Stimulated activated CD8-positive, alpha-beta memory T cell treated with anti-CD3 and anti-CD28 coated beads, Interleukin-7, amount 100 ng/mL, for 24 hours (primary cell): ENCODE measurements around the gene DAB2.
"Not testable (repeated sequence)": the region's sequence is repeated elsewhere in the genome, so short reads cannot be mapped to it uniquely, and the experiment has no call there.

Experiments used
- DNase-seq: peaks from one replicate; pipeline ENCODE4 v3.0.0-alpha.2; 2020; ENCODE audit warnings: low read depth

The DAB2 gene

DNA sequence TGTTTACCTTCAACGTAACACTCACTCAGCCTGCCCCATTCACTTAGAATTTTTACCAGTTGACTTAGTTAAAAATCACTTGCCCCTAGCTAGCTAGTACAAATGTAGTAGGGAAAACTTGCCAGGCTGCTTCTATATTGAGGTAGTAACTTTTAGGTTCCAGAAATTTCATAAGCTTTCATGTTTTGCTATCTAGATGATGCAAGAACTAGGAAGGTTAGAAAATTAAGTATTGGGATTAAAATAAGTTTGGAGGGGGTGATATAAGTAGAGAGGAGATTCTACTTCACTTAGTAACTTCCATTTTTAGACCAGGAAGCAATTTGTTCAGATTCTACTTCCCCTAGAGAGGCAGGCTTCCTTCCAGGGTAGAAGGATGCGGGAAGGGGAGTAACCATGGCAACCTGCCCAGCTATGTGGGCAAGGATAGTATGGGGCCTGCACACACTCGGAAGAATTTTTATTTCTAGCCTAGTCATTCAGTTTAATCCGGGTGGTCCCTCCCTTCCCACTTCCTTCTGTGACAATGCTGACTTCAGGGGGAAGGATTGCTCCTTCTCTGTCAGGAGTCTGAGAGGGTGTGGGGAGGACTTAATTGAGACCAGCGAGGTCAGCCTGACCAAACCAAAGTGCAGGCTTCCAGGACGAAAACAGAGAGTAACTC is 4.2 kb downstream of the DAB2 start:
- no peak for DNase-seq

DNA sequence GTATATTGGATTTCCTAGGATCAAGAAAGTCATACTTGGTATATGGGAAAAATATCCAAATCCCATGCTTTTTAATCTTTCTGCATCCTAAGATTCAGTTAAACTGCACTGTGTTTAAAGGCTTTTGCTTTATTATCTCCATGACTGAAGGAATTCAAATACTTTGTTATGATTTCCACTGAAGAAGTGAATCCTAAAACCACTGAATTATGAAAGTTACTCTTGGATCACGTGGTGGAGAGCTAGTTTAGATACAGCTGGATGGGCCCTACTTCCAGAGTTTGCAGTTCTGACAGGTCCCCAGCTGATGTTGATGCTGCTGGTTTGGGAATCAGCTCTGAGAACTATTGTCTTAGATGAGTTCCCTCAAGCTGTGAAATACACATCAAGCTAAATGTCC is 5.0 kb downstream of the DAB2 start:
- DNase-seq, result no peak

DNA sequence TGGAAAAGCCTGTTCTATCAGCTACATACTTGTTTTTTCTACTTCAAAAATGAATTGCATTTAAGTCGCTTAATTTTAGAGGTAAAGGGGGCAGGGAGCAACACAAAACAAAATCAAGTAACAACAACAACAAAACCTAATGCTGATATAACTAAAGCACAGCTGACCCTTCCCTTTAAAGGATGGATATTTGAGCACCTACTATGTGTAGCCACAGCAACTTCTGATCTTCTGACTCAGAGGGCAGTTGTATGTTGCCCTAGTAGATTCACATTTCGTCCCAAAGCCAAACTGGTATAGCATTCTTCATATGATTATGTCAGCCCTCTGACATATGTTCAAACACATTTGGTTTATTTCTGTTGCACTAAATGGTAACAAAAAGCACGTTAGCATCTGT is 6.8 kb downstream of the DAB2 start:
- no peak for DNase-seq

DNA sequence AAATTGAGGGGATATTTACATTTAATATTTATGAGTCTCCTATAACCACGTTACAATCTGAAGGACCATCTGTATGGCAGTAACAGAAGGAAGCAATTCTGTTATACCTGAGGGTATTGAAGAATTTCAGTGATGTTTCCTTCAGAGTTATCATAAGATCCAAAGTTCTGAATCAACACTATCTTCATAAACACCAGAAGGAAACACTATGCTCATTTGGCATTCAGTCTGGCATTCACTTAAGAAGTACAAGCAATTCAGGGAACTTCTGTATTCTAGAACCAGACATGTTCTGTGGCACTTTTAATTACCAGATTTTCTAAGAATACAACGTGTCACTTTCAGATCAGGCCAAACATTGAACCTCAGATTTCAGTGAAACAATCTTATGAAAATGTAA is 9.6 kb downstream of the DAB2 start:
- no peak for DNase-seq

DNA sequence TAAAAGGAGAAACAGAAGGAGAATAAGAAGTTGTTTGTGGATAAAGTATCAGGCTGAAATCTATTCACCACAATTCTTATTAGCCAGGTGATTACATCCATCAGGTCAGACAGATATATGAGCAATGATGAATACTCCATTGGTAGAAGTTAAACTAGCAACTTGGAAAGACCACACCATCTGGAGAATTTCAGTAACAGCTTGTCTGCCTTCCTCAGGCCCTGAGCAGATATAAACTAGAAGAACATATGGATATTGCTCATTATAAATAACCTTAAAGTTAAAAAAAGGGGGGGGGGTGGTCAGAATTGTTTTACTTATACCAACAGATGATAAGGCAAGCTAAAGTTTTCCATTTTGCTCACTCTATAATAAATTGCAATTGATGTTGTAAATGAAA is 10.4 kb downstream of the DAB2 start:
- no peak for DNase-seq

DNA sequence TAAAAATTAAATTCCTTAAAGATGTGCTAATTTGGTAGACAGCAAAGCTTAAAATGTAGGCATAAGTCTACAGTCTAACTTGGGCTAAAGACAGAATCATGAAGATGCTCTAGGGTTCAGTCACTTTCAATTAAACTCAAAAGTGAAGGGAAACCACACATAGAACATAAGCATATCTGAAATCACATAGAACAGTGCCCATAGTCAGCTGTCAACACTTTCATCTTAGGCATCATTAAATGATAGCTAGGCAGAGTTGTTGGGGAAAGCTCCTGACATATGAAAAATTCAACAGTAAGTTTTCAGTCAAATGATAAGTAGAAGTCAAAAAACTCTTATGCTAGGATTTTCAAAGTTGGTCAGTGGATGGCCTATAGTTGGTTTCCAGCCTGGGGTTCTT is 11.0 kb downstream of the DAB2 start:
- no peak for DNase-seq

DNA sequence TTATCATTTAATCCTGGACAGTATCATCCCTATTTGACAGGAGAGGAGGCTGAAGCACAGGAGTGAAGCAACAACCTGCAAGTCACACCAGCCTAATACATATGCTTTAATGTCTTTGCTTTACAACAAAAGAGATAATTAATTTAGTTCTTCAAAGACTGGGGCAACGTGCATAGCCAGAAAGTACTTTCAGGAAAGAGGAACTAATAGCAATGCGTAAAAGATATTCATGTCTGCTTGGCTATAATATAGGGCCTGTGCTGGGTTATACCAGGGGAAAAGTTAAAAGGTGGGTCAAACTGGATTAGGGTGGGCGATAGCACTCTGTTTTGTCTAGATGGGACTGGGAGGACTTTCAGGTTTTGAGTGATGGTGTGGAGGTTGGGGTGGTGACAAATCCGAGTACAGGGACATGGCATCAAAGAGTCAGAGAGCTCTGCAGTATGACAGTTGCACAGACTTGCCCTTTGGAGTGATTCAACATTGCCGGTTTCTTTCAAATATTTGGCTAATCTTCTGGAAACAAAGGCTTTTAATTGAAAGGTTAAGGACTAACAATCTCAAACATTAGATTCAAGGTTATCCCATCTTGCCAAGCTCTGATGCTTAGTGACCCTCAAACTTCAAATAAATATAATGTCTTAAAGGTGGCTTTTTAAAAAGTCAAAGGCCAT is 11.9 kb downstream of the DAB2 start:
- DNase-seq, result no peak

DNA sequence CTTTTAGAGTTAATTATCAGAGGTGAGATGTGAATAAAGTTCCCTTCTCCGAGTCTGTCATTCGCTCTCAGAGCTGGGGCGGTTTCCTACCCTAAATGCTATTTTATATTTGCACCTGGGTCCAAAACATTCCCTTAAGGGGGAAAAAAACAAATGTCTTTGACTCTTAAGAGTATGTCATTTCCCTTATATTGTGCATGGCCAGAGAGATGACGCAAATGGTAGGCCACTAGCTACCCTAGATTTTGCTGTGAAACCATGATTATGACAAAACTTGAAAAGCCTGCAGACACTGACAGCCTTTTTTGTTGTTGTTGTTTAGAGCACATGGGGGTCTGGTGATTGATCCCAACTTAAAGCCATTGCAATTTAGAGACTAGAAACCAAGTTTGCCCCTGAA is 12.8 kb downstream of the DAB2 start:
- no peak for DNase-seq

DNA sequence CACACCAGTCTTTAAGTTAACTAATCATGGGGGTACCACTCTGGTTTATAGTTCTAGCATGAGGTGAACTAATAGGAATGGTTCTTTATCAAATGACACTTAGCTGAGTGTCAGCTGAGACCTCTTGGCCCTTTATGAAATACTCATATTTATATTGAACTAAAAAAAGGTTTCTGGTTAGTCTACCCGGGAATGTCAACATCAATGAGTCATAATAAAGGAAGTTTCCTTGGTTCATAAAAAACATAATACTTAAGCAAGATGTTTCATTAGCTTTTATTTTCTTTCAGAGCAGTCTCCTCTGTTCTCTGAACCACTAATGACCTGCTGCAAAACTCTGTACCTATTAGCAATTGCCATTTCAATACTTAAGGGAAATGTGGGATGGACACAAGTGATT is 13.7 kb downstream of the DAB2 start:
- no peak for DNase-seq

DNA sequence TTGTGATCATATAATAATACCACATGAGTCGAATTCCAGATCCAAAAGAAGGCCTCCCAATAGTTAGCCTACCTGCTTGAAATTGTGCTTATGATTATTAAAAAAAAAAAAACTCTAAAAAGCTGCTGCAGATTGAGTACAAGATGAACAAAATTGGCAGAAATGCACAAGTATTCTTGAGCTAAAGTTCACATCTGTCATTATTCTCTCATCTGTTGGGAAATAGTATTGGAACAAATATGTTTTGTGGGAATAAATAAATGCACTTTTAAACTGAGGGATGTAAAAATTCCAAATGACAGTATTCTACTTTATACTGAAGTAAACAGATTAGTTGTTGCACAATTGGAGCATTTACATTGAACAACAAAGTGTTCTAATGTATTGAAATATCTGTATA is 15.7 kb downstream of the DAB2 start:
- DNase-seq, result no peak

DNA sequence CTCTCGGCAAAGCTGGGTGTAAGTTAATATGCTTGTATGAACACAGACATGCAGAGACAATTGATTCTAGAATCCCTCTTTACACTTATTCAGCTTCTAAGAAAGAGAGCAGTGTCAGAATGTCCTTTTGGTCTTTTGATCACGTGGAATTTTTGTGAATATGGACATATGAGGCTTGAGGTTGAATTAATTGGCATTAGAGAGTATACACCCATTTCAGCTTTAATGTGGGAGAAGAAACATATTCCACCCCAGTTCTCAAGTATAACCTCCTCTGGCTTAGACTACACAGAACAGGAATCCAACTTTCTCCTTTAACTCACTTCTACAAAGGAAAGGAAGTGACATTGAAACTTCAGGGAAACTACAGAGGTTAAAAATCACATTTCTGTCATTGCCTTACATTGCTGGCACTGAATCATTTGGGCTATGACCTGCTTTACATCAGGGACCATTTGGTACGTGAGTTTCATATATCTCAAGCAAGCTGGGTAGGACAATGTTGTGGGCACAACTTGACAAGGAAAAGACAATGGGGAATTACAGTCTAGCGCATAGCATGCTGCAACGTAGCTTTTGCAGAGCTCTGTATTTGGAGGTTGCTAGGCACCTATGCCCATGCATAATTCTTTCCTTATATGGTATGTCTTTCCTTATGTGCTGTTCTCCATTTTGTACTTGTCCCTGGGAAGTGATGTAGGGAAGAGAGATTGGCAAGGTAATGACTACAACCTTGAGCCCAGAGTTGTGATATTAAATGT is 19.5 kb downstream of the DAB2 start:
- DNase-seq, result no peak

DNA sequence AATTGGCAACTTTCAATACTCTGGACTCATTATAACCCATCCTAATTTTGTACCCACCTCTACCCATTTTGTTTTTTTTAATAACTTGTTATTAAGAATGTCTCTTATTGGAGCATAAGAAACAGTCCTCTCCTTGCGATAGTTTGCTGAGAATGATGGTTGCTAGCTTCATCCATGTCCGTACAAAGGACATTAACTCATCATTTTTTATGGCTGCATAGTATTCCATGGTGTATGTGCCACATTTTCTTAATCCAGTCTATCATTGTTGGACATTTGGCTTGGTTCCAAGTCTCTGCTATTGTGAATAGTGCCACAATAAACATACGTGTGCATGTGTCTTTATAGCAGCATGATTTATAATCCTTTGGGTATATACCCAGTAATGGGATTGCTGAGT is 21.0 kb downstream of the DAB2 start:
- DNase-seq, result not testable (repeated sequence)

DNA sequence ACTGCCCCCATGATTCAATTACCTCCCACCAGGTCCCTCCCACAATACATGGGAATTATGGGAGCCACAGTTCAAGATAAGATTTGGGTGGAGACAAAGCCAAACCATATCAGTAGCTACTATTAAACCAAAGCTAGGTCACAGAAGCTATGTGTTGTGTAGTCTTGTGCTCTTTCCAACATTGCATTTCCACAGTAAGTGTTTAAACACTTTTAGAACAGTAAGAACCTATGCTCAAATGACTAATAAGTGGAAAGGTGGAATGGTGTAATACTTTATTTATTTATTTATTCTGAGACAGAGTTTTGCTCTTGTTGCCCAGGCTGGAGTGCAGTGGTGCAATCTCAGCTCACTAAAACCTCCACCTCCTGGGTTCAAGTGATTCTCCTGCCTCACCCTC is 22.6 kb downstream of the DAB2 start:
- DNase-seq, result not testable (repeated sequence)

DNA sequence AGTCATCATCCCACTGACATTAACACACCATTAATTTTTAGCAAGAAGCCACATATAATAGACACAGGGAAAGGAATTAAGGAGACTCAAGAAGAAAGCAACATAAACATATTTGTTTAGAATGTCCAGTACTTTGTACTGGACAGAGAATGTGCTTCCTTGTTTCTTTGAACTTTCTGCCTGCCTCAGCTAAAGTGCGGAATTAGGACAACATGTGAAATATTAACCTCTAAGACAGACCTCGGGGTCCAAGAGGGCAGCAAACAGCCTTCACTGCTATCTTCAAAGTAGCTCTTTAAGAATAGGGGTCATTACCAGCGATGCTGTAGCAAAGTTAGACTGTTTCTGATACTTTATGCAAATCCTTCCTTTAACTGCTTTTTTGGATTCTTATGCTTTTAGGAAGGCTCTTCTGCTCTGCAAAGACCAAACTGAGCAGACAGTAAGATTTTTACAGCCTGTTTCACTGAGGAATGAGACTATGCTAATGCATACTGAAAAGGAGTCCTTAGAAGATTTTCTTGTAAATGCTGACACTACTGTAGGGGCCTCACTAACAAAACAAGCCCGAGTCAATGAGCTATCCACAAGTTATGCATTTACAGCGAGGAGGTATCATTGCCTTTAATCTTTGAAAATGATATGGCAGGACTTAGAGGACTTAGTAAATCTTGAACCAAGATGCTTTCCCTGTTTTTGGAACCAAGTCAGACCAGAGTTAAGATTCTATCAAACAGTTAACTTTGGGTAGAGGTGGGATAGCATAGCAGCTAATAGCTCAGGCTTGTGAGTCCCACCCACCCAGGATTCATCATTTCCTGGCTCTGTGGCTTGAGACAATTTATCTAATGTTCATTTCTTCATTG is 23.8 kb downstream of the DAB2 start:
- DNase-seq, result no peak

DNA sequence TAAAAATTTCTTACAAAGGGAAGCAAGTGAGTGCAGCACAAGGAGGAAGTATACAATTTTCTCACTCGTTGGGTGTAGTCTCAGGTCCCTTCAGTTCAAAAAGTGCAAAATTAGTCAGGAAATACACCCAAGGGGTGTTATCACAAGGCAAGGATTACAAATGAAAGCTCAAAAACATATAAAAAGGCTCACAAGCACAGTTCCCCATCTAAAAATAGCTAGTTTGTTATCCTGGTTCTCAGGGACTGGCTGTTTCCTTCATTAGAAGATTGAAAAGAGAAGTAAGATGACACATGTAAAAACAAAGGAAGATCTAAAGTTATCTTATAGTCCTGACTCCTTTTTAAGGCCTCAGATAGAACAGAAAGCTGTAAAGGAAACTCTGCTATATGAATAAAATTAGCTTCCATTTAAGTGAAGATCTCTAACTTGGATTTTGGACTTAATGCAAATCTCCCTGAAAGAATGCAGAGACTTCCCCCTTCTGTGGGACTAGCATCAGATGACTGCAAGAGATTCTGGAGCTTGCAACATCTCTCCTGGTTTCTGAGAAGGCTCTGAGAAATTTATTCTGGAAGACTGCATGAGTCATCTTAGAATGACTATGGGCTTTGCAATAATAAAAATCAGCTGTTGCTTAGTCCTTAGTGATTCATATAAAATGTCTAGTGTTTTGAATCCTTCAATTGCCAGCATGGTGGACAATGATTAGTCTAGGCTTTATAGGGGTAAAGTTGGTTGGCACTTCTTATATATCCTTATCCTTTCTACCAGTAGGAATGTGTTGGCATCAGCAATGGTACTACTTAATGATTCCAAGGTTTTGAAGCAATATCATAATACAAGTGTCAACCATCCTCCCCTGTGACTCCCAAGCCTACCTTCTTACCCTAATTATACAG is 25.4 kb downstream of the DAB2 start:
- DNase-seq, result no peak

DNA sequence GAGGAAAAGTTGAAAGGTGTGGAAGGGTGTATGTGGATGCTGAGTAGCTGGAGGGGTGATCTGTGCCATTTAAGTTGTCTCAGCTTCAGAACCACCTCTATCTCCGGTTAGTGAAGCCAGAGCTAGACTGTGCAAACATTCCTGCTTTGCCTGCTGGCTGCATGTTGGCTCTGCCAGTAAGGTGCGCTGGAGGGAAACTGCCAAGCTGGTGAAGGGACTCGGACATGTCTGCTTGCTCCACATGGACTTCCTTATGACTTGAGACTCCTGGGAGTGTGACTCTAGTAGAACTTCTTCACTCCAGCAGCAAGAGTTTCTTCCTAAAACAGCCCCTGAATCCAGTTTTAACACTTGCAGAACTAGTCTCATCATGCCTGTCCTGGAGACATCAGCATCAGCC is 27.9 kb downstream of the DAB2 start:
- no peak for DNase-seq

DNA sequence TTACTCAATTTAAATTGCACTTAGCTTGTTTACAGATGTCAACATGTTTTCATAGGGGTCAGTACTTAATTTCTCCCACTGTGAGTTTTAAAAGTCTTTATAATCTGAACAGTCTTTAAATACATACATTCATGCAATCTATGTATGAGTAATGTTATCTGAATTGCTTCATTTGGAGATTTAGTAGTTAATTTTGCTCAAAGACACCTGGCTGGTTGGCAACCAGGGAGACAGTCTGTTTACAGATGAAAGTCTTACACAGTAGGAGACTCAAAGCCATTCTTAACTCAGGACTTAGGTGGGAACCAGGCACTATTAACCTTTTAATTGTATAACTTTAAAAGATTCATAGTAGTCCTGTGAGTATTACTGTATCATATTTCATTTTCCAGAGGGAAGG is 29.3 kb downstream of the DAB2 start:
- no peak for DNase-seq

DNA sequence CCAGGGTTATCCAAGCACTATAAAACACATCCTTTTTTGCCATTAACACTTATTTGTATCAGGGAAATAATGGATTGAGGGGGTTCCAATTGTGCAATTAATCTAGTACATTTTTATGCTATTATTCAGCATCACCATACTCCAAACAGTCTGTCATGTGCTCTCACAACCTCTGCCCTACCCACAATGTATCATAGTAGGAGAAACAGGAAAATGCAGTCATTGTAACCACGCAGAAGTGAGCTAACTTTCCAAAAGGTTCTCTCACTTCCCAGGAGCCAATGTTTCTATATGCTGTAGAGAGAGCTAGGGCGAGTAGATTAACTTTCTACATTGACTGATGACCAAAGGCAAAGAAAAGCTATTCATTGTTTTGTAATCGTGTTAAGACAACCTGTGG is 29.8 kb downstream of the DAB2 start:
- DNase-seq, result no peak

DNA sequence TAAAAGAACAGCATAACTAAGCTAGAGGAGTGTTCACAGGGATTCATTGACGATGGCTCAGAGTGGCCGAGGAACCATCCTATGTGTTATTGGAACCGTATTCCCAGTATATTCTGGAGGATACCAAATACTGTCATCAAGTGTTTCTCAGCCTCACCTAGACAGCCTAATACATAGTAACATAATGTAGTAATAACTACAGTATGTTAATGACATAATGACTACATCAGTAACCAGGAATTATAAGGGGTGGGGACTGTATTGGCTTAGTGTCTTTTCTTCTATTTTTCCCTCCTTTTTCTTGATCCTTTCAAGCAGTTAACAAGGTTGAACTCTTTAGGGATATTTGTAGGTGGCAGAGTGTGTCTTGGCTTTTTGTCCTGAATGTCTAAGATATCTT is 33.8 kb downstream of the DAB2 start:
- DNase-seq, result no peak

DNA sequence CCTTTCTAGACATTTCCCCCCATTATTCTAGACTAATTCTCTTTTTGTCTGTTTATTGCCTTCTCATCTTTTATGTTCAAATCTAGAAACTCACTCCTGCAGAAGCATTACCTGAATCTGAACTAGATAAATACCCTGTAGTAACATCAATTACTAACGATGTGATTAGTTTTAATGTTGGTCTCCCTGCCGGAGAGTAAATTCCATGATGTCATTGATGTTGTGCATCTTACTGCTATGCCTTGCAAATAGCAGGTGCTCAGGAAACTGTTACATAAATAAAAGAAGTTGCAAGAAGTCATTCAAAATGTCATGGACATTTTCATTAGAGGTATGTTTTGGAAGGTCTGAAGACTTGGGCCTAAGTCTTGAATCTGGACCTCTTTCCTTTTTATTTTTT is 37.5 kb downstream of the DAB2 start:
- DNase-seq, result no peak

DNA sequence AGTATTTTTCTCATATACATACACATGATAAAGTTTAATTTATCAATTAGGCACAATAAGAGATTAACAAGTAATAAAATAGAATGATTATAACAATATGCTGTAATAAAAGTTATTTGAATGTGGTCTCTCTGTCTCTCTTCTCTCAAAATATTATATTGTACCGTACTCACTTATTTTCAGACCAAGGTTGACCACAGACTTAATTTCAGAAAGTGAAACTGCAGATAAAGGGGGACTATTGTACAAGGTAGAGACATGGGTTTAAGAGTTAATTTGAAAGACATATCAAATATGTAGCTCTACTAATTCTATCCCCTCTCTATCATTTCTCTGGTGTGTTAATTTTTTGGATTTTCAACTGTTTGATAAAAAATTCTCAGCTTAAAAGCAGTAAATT is 40.5 kb downstream of the DAB2 start:
- no peak for DNase-seq
